Activated CD4-positive, alpha-beta T cell treated with anti-CD3 and anti-CD28 coated beads for 48 hours (primary cell): Measurements from ENCODE around the gene EMC8.

Experiments used
- DNase-seq: peaks from one replicate; pipeline ENCODE4 v3.0.0-alpha.2; 2020

Gene EMC8

DNA sequence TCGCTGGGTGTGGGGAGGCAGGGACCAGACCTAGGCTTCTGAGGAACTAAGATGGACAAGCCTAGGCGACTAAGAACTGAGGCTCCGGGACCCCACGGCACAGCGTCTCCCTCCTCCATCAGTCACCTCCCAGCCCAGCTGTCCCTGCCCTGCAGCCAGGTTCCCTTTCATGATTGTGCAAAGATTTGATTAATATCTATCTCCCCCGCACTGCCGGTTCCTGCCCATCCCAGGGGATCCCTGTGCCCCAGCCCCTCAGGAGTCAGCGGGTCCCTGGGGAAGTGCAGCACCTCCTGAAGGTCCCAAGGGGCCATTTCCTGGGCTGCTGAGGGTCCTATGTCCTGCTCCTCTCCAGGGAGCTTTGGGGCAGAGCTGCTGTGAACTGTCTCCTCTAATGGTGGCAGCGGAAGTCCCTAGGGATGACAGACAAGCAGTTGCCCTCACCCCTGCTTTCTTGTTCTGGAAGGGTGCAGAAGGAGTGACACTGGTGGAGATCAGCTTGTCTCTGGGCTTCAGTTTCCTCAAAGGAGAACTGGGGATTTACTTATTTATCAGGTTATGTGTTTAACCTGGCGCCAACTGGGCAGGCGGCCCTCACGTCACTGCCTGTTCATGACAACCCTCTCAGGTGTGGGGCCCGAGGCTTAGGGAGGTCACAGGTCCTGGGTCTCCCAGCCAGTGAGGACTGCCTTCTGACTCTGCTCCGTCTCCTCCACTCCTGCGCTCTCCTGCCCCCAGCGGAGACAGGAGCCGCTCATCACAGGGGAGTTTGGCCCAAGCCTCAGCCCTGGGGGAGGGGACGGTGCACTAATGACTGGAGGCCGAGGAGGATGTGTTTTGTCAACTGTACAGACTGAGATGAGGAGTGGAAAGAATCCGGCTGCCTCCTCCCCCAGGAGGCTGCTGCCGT, 46.6 kb downstream of the EMC8 start:
- DNase-seq, result no peak

DNA sequence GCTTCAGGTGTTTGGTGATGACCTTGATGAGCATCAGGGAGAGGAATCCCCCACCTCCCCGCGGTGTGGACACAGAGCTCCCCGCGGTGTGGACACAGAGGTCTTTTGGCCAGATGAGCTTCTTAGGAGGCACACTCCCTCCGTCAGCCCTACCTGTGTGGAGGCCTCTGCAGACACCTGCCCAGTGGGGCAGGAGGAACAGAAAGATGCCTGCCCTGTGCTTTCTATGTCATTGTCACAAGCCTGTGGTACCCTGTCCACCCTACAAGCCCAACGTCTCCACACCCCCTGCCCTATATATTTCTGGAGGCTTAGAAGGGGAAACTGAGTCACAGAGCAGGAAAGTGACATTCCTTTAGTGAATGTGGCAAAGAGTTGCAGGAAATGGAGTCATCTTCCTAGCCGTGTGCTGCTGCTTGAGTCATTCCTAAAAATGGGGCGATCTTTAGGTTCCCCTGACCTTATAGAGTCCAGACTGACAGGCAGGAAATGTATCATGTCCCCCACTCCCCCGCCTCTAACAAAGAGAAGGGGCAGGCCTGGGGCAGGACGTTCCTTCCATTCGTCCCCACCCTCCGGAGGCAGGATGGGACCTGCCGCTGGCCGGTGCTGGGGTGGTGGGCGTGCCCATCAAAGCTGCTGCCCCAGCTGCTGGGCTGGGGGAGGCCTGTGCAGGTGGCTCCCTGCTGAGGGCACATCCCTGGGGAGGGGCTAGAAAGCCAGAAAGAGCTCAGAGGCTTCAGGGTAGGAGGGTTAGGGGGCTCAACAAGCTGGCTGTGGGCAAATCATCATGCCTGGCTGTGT, 47.4 kb downstream of the EMC8 start:
- DNase-seq, result no peak

DNA sequence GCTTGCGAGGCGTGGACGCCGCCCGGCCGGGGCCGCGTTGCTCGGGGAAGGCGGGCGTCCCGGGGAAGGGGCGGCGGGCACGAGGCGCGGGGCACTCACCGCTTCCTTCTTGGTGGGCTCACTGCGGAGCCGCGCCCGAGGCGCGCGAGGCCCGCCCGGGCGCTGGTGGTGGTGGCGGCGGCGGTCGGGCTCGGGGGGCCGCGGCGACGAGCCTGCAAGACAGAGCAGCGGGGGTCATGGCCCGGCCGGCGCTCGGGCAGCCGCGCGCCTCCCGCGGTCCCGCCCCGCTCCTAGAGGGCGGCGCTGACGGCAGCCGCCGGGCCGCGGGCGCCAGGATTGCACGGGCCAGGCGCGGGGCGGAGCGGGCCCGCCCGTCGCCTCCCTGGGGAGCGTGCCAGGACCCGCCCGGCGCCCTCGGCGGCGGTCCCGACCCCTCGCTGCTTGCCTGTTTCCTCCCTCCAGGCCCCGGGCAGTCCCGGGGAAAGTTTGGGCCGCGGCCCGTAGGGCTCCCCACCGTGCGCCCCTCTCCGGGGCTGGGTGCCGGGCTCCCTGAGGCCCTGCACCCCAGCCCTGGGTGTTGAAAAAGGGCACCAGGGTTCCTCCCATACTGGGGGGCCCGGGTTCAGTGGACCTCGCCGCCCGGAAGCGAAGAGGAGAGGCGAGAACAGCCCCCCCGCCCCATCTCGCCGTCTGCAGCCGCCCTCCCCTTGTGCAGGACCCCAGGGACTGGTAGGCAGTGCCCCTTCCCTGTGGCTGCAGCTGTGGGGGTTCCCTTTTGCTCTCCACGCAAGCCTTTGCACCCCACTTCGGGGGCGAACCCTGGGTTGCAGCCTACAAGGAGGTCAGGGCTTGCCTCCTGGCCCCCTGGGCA, 48.3 kb downstream of the EMC8 start, which contains the start of gene C16orf74:
Gene C16orf74 (minus strand): TSS at position 270 of the 871 bp plus-strand sequence. CDS start 15,879 bp downstream, outside the sequence.
- DNase-seq, result peak; percentile 17

DNA sequence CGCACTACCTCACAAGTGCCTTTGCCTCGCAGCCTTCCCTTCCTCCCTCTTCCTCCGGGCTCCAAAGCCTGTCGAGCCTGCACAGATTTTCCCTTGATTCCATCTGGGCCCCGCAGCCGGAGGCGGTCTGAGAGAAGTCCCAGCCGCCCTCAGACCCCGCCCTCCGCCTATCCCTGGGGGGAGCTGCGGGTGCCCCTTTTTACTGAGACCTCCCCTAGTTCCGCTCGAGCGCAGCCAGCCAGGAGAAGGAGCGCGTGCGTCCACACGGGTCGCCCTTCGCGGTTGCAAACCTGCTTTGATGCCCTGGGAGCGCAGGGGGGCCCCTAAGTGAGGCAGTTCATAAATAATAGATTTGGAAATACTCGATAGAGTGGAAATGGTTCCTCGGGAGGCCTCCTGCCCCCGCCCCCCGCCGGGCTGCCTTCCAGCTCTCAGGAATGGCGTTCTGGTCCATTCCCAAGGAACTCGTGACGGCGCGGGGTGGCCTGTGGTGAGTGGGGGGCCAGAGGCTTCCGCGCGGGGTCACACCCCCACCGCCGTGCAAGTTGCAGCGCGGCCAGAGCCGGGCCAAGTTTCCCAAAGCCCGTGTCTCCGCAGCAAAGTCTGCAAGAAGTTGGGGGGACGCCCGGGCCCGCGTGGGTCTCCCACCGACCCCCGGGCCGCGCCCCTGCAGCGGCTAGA, 49.1 kb downstream of the EMC8 start:
- DNase-seq, result no peak

DNA sequence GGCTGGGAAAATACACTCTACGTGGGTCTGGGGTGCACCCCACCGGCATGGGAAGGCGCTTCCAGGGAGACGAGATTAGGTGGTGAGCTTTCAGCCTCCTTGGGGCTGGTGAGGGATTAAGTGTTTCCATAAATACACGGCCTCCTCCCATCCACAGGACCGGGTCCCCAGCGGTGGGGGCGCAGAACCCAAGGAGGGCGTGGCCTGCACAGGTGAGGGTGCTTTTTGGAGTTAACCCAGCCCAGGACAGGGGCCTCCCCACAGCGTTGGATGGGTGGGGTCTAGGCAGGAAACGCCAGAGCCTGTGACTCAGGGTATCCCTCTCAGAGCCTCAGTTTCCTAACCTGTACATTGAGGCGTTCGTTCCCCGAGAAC, 49.6 kb downstream of the EMC8 start:
- DNase-seq, result no peak

DNA sequence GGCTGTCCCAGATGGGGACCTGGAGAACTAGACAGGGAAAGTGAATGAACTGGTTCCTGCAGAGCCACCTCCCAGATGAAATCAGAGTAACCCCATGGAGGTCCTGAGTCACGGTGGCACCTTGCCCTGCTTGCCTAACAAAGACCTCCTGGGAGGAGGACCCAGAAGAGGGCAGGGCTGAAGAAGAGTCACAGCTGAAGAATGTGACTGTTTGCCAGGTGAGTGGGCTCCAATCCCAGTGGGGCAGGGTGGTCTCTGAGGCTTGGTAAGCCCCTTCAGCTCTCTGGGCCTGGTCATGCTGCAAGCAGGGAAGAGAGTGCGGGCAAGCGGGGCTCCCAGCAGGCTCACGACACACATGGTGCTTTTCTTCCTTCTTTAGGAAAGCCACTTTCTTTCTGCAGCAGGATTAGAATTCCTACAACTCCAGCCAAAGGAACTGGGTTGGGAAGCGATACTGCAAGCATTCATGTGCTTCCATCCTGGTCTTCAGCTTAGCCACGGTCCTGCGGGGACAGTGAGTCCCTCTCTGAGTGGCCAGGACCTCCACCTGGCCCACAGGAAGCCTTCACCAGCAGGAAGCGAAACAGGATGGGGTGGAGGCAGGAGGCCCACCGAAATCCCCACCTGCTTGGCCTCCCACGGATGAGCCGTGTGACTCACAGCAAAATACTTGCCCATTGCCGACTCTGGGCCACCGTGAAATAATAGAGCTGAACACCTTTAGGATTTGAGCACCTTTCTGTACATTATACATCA, 52.7 kb downstream of the EMC8 start:
- DNase-seq, result no peak

DNA sequence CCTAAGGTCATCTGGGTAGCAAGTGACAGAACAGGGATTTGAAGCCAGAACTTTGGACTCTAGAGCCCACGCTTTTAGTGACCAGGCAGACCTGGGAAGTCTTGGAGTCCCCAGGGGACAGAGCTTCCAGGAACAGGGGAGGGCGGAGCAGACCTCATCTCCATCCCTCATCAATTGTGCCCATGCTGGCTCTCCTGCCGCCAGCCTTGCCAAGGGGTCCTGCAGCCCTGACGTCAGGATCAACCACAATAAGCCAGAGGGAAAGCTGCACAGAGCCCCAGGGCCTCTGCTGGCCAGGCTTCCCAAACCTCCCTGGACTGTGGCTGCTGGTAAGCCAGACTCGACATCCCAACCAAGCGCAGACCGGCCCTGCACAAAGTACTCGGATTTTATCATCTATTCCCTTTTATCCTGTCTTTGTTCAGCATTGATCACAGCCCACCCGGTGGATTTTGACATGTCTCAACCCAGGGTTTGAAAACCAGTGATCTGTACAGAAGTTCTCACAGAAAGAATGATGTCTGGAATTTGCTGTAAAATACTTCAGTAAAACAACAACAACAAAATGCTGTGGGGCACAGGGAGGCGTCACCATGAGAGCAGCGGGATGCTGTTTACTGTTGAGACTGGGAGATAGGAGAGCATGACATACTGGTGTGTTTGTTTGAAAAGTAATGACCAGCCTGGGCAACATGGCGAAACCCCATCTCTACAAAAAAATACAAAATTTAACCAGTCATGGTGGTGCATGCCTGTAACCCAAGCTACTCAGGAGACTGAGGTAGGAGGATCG, 60.2 kb downstream of the EMC8 start:
- DNase-seq, result no peak

DNA sequence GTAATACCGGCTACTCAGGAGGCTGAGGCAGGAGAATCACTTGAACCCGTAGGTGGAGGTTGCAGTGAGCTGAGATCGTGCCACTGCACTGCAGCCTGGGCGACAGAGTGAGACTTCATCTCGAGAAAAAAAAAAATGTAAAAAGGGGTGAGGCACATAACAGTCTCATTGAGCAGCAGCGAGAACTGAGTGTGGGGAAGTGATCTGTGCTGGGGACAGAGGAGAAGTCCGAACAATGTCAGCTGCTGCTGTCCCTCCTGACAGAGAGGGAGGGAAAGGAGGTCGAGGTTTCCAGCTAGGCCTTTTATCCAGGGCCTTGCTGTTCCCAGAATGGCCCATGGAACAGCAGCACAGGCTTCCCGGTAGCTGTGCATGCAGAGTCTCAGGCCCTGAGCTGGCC, 62.4 kb downstream of the EMC8 start:
- DNase-seq, result no peak

DNA sequence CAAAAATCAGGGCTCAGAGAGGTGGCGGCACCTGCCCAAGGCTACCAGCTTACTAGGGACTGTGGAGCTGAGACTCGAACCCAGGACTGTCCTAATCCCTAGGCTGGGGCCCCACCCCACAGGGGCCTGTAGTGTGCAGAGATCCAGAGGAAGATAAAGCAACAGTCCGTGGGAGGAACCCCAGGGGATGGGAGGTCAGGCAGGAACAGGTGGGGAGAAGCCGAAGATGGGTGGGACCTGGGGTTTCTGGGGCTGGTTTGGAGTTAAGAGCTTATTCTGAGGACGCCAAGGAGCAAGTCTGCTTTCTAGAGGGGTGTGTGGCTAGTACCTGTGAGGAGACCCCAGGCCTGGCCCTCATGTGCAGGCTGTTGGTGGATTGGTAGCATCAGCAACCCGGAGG, 63.4 kb downstream of the EMC8 start:
- no peak for DNase-seq

DNA sequence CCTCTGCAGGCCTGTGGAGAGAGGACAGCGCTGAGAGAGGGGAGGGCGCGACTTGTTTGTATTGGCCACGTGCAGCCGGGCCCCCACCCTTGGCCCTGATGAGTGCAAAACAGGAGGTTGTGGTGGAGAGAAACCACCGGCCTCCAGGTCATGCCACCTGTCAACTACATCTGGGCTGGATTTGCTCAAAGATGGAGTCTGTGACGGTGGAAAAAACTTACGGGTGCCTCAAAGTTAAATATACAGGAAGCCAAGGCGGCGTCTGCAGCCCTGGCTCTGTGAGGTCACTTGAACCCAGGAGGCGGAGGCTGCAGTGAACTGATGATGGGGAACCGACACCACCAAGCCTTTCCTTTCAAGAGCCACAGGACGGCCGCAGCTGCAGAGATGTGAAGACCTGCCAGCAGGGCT, 64.1 kb downstream of the EMC8 start:
- peak; percentile 45 for DNase-seq

DNA sequence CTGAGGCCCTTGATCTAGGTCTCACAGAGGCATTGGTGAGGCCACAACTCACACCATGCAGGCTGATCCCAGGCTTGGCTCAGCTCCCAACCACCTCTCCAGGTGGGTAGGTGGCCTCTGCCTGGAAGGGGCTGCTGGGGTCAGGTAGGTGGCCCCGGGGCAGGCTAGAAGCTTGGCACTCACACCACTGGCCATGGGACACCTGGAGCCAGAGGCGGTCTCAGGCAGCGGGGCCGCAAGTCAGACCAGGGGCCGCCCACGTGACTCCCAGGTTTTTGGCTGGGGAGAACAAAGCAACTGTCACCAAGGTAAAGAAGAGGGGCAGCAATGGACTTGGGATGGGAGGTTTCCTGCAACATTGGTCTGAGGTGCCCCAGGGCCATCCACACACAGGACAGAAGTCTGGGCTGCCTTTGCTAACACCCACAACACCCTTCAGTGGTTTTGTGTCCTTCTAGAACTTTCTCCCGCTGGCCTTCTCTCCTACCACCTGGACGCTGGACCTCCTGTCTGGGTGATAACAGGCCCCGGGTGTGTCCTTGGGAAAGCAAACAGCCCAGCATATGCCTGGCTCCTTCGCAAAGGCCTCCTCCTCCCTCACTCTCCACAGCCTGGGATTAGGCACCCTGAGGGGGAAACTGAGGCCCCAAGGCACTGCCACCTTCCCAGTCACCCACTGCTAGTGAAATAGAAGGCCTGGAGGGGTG, 64.9 kb downstream of the EMC8 start:
- DNase-seq, result no peak

DNA sequence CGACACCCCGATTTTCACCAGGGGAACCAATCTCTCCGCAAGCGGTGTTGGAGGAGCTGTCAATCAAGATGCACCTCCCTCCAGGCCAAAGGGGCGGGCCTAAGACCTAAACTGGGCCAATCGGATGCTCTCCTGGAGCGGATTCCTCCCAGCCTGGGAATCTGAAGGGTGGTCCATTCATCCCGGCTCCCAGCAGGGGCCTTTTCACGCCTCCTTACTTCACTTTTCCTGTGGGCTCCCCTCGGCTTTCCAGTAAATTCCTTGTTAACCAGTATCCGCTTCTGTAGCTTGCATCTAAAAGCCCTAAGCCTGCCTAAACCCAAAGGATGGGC, 65.5 kb downstream of the EMC8 start:
- no peak for DNase-seq

DNA sequence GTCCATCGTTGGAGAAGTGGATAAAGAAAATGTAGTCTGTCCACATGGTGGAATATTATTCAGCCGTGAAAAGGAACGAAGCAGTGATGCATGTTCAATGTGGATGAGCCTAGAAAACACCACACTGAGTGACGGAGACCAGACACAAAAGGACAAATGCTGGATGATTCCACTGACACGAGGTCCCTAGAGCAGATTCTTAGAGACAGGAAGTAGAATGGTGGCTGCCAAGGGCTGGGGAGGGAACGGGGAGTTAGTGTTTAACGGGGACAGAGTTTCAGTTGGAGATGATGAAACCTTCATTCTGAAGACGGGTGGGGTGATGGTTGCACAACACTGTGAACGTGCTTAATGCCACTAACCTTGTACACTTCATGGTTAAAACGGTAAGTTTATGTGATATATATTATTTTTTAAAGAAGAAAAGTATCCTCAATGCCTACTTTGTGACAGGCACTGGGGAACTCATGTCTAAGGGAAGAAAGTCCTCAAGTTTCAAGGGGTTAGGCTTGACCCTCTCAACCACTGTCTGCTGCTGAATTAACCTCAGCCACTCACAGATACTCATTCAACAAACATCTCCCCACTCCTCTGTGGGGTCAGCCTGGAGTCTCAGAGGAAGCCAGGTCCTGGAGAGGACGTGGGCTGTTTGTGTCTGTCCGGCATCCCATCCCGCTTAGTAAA, 66.0 kb downstream of the EMC8 start:
- DNase-seq, result no peak

DNA sequence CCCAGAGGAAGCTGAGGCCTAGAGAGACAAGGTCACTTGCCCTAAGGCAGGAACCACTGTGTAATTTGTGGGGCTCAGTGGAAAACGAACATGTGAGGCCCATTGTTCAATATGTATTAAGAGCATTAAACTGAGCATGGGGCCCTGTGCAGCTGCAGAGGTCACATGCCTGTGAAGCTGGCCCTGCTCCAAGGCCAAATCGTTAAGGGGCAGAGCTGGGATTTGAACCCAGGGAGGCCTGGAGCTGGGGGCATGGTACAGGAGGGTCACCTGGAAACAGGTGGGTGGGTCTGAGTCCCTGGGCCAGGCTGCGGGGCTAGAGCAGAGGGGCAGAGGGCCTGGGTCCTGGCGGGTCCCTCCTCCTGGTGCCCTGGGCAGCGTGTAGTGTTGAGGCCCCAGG, 68.2 kb downstream of the EMC8 start:
- no peak for DNase-seq

DNA sequence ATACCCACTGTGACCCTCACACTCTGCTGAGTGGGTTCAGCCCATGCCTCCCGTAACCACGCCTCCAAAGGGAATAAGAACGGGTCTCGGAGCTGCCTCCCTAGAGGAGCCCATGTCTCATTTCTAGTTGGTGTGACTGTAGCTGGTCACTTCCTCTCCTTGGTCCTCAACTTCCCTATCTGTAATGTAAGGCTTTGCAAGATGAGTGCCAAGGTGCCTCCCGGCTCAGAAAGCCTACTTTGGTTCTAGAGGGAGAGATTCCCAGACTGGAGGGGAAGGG, 69.2 kb downstream of the EMC8 start:
- no peak for DNase-seq

DNA sequence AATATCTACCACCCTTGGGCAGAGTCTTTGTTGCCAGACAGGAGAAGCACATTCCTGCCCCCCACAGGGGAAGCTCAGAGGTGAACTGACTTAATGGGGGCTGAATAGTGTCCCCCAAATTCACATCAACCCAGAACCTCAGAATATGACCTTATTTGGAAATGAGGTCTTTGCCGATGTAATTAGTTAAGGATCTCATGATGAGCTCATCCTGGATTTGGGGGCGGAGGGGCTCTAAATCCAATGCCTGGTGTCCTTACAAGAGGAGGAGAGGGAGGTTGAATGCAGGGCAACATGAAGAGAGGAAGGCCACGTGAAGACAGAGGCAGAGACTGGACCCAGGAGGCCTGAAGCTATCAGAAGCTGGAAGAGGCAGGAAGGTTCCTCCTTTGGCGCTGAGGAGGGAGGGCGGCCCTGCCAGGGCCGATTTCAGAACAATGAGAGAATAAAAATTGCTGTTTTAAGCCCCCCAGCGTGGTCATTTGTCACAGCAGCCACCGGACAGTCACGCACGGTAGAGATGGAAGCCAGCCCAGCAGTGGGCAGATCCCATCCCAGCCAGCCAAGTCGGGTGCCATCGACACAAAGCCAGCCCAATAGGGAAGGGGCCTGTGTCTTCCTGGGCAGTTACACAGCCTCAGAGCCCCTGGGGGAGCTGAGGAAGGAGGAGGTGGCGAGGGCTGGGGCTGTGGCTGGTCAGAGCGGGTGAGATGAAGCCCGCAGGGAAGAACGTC, 69.7 kb downstream of the EMC8 start:
- no peak for DNase-seq

DNA sequence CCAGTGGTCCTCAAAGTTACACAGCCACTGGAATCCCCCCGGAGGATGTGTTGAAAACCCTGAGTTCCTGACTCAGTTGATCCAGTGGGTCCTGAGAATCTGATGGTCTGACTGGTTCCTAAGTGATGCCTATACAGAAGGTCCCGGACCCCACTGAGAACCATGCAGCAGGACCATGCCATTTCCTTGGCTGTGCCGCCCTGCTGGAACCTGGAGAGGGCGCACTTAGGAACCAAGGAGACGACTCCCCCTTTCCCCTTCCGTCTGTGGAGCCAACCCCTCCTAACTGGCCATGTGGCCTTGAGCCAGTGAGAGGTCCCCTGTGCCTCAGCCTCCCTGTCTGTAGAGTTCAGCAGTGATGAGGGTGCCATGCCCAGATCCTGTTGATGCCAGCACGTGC, 70.5 kb downstream of the EMC8 start:
- DNase-seq, result no peak
